A673 (cell line): ENCODE results near the gene GOSR2. TPM values are rescaled to one million over a fixed set of nuclear protein-coding genes. Genes with fewer than 3 reads are reported as not detected.
A peak's percentile ranks its signal among the peaks of the same experiment; 100 is the strongest.

Experiments
- BruUV-seq: library from RNA; stranded (reverse); fragments of 400-500 nt; replicated peaks from 2 replicates; lab custom pipeline; 2021; lab: Mats Ljungman, UMichigan
- CTCF ChIA-PET: fragments of 300-600 bp; sonication (Branson Sonifier 250); formaldehyde crosslinking; loops from one replicate; lab custom pipeline; 2022; ENCODE audit warnings: antibody characterized with exemption; lab: Charles Lee
- POLR2A ChIA-PET: fragments of 300-600 bp; sonication (Branson Sonifier 250); formaldehyde crosslinking; loops from one replicate; lab custom pipeline; 2022; ENCODE audit warnings: antibody characterized with exemption; ENCODE audit not compliant: low non-redundant PET; lab: Charles Lee
- DNase-seq: peaks from one replicate; pipeline ENCODE4 v3.0.0-alpha.2; 2015; ENCODE audit warnings: low spot score
- H3K27ac ChIP-seq: fragments of 200-600 bp; sonication (generic); 2 replicates; pipeline ENCODE4 v1.5.1; 2016; ENCODE audit warnings: mixed run types, low read depth, mild to moderate bottlenecking, mixed read lengths, antibody characterized with exemption, low read length; ENCODE audit not compliant: poor library complexity, severe bottlenecking
- H3K27me3 ChIP-seq: fragments of 200-600 bp; sonication (generic); replicated peaks from 2 replicates; pipeline ENCODE4 v1.6.1; 2017; ENCODE audit warnings: mixed run types, low read depth, mild to moderate bottlenecking, mixed read lengths, antibody characterized with exemption, low read length; ENCODE audit not compliant: insufficient read depth, poor library complexity
- H3K36me3 ChIP-seq: fragments of 200-600 bp; sonication (generic); 2 replicates; pipeline ENCODE4 v1.6.1; 2016; ENCODE audit warnings: mixed run types, mild to moderate bottlenecking, mixed read lengths, antibody characterized with exemption, low read length; ENCODE audit not compliant: insufficient read depth, poor library complexity, severe bottlenecking
- H3K4me1 ChIP-seq: fragments of 200-600 bp; sonication (generic); 2 replicates; pipeline ENCODE4 v1.6.1; 2017; ENCODE audit warnings: mixed run types, mild to moderate bottlenecking, mixed read lengths, antibody characterized with exemption, low read length; ENCODE audit not compliant: insufficient read depth, poor library complexity, severe bottlenecking
- H3K4me3 ChIP-seq: fragments of 200-600 bp; sonication (generic); 2 replicates; pipeline ENCODE4 v1.5.1; 2016; ENCODE audit warnings: low read depth, mixed run types, mild to moderate bottlenecking, mixed read lengths, low read length; ENCODE audit not compliant: poor library complexity, severe bottlenecking
- H3K9me3 ChIP-seq: fragments of 200-600 bp; sonication (generic); 2 replicates; pipeline ENCODE4 v1.6.1; 2016; ENCODE audit warnings: mixed run types, low read depth, mild to moderate bottlenecking, mixed read lengths, antibody characterized with exemption, low read length; ENCODE audit not compliant: poor library complexity, severe bottlenecking
- EZH2 ChIP-seq: fragments of 200-600 bp; sonication (generic); IDR thresholded peaks from 2 replicates; pipeline ENCODE4 v1.6.1; 2017; ENCODE audit warnings: borderline replicate concordance, low read depth, mild to moderate bottlenecking, mixed read lengths, antibody characterized with exemption, low read length; ENCODE audit not compliant: poor library complexity, severe bottlenecking
- intact Hi-C: fragments of 100-400 bp; cut with micrococcal nuclease; formaldehyde crosslinking; loops from one replicate; pipeline ENCODE4 v1.10.0; 2022; ENCODE audit not compliant: unreplicated experiment
- total RNA-seq: library from RNA; stranded (reverse); gene quantifications from 2 replicates; pipeline ENCODE4 v1.2.3, GENCODE V29; 2021
- TF ChIP-seq, protein P1 (sequence below): fragments of 300-800, 200-600 bp; sonication (generic); conservative IDR thresholded peaks from 2 replicates; pipeline ENCODE4 v1.5.1; 2017; ENCODE audit warnings: low read depth, mild to moderate bottlenecking, antibody characterized with exemption, low read length, moderate library complexity, mixed read lengths

The GOSR2 gene
- total RNA-seq, 1 experiment from 2014 or later = 34.5 TPM

DNA sequence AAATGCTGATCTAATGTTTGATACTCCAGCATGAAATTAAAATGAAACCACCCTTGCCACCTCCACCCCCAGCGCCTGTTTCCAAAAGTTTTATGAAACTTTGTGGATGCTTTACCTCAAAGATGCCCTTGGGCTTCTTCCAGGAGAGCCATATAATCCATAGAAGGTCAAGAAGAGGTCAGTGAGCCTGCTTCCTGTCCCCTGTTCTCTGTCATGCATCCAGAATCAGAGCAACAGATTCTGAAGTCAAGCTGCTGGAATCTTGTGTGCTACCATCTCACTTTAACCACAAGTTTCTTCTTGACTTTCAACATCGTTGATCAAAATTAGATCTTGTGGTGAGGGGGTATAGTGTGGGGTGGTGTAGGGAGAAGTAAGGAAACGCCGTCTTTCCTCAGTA lies 8.6 kb downstream of the GOSR2 start:
- Histone ChIP-seq H3K27ac (no peak overlapping the region), H3K9me3 (no peaks in the 10 kb centered on the region), H3K36me3 (peaks cover 25% of the 10 kb centered on the region), H3K4me3 (no peak overlapping the region), H3K27me3 (no peaks in the 10 kb centered on the region), H3K4me1 (no peaks in the 10 kb centered on the region)
- CTCF ChIA-PET = no interaction called here
- POLR2A ChIA-PET = interaction anchor here (0.6 kb wide), 1 partner anchor 11 kb away, joined by 26 read pairs; no protein-coding TSS in a partner anchor
- intact Hi-C loops = no loop called here
- TF ChIP-seq, protein P1, sequence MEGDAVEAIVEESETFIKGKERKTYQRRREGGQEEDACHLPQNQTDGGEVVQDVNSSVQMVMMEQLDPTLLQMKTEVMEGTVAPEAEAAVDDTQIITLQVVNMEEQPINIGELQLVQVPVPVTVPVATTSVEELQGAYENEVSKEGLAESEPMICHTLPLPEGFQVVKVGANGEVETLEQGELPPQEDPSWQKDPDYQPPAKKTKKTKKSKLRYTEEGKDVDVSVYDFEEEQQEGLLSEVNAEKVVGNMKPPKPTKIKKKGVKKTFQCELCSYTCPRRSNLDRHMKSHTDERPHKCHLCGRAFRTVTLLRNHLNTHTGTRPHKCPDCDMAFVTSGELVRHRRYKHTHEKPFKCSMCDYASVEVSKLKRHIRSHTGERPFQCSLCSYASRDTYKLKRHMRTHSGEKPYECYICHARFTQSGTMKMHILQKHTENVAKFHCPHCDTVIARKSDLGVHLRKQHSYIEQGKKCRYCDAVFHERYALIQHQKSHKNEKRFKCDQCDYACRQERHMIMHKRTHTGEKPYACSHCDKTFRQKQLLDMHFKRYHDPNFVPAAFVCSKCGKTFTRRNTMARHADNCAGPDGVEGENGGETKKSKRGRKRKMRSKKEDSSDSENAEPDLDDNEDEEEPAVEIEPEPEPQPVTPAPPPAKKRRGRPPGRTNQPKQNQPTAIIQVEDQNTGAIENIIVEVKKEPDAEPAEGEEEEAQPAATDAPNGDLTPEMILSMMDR = no peak
- TF ChIP-seq EZH2 = no peak
- no TSS peak for BruUV-seq
- DNase-seq = no peak

DNA sequence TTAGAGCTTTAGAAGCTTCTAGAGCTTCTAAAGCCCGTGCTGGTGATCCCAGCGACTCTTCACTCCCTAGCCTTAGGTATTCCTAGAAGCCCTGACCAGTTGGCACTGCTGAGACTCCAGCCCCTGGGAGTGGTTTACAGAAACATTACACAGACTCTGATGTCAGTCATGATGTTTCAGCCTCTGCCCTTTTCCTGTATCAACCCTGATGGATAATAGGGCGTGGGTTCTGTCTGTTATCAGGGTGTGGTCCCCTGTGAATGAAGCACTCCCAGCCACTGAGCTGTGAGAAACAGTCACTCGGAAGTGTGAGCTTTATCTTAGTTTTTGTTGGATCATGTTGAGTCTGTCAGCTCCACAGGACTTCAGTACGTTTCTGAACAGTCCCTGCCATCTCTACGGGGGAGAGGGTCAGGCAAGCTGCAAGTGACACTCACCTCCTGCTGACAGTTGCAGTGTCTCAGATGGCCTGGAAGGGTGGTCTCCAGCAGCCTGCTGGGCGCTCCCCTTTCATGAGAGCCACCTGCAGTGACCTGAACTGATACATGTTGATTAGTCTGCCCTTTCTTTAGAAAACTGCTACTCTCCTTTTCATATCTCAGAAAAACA lies 12.8 kb downstream of the GOSR2 start:
- CTCF ChIA-PET = no interaction called here

DNA sequence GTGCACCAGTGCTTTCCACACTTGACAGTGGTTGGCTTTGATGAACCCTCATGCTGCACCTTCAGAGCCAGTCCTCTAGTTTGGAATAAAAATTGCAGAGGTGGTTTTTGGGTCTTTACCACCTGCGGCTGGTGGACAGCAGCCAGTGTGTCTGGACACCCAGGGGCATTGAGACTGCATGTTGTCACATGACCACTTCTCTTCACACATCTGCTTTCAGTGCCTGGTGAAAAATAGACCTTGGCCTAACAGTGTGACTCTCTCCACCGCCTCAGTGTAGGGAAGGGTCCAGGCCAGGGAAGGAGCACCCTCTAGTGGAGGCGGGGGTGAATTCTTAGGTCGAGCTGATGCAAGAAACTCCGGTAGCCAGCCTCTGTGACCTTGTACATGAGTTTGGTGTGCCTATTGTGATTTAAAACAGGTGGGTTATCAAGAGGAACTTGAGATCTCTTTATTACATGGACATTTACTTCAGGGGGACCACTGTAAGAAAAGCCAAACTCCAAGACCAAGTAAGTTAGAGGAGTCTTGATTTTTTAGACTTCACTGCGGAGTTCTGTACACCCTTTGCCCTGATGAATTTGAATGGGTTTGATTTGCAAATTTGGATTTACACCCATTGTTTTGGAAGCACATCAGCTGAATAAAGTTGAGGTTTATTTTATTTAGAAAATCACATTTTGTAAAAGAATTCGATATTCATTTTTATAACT lies 17.9 kb downstream of the GOSR2 start:
- H3K4me1 ChIP-seq = peaks cover 7% of the 10 kb centered on the region
- TF ChIP-seq, protein P1 = peak; percentile 71
- no peak for TF ChIP-seq EZH2
- H3K4me3 ChIP-seq = no peak overlapping the region
- no peaks in the 10 kb centered on the region for H3K36me3 ChIP-seq
- intact Hi-C loops = loop anchor here (2.0 to 5.0 kb wide), 2 partner anchors 96 to 376 kb away; no protein-coding TSS in a partner anchor
- POLR2A ChIA-PET = no interaction called here
- no TSS peak for BruUV-seq
- no peaks in the 10 kb centered on the region for H3K27me3 ChIP-seq
- no peaks in the 10 kb centered on the region for H3K9me3 ChIP-seq
- H3K27ac ChIP-seq = peak overlapping the region; percentile 23
- CTCF ChIA-PET = interaction anchor here (0.5 to 0.7 kb wide), 4 partner anchors 27 to 105 kb away, joined by 3 read pairs; no protein-coding TSS in a partner anchor
- peak; percentile 64 for DNase-seq

More for the DNA sequence above, 12.8 kb downstream of the GOSR2 start:
- Histone ChIP-seq H3K27ac (no peak overlapping the region), H3K4me3 (no peak overlapping the region), H3K36me3 (peaks cover 20% of the 10 kb centered on the region), H3K27me3 (no peaks in the 10 kb centered on the region), H3K4me1 (no peaks in the 10 kb centered on the region), H3K9me3 (no peaks in the 10 kb centered on the region)
- POLR2A ChIA-PET = no interaction called here
- TF ChIP-seq, protein P1 = no peak
- no peak for TF ChIP-seq EZH2
- DNase-seq = no peak
- no TSS peak for BruUV-seq
- intact Hi-C loops = no loop called here
